Parathyroid adenoma (tissue), 2 donors: ENCODE data around the gene PHYHD1.

Experiments used
- H2AFZ ChIP-seq: fragments of 300-600 bp; sonication (generic); one replicate; pipeline ENCODE4 v1.7.0; 2017; ENCODE audit warnings: antibody characterized with exemption, mild to moderate bottlenecking
- H3K27ac ChIP-seq: fragments of 300-600 bp; sonication (generic); one replicate; pipeline ENCODE4 v1.7.0; 2017
- H3K27me3 ChIP-seq: fragments of 300-600 bp; sonication (generic); one replicate; pipeline ENCODE4 v1.7.0; 2017; ENCODE audit warnings: low read length; ENCODE audit not compliant: control insufficient read depth, insufficient read depth
- H3K36me3 ChIP-seq: fragments of 300-600 bp; sonication (generic); one replicate; pipeline ENCODE4 v1.7.0; 2017; ENCODE audit warnings: low read length; ENCODE audit not compliant: control insufficient read depth, insufficient read depth
- H3K4me1 ChIP-seq: fragments of 300-600 bp; sonication (generic); one replicate; pipeline ENCODE4 v1.7.0; 2017; ENCODE audit warnings: control low read depth
- H3K4me2 ChIP-seq: fragments of 300-600 bp; sonication (generic); one replicate; pipeline ENCODE4 v1.7.0; 2017; ENCODE audit warnings: low read length
- H3K4me3 ChIP-seq: fragments of 300-600 bp; sonication (generic); one replicate; pipeline ENCODE4 v1.7.0; 2017; ENCODE audit warnings: low read depth, low read length
- H3K79me2 ChIP-seq: fragments of 300-600 bp; sonication (generic); one replicate; pipeline ENCODE4 v1.7.0; 2017; ENCODE audit warnings: control low read depth
- H3K9ac ChIP-seq: fragments of 300-600 bp; sonication (generic); one replicate; pipeline ENCODE4 v1.7.0; 2017; ENCODE audit warnings: mild to moderate bottlenecking
- H3K9me3 ChIP-seq: fragments of 300-600 bp; sonication (generic); one replicate; pipeline ENCODE4 v1.7.0; 2017; ENCODE audit warnings: low read length; ENCODE audit not compliant: control insufficient read depth
- TF ChIP-seq, protein P1 (sequence below): fragments of 300-600 bp; sonication (generic); IDR thresholded peaks from one replicate; pipeline ENCODE4 v1.7.0; 2017; ENCODE audit warnings: antibody characterized with exemption, mild to moderate bottlenecking
- donor health status: primary hyperparathyroidism.

Gene PHYHD1

DNA sequence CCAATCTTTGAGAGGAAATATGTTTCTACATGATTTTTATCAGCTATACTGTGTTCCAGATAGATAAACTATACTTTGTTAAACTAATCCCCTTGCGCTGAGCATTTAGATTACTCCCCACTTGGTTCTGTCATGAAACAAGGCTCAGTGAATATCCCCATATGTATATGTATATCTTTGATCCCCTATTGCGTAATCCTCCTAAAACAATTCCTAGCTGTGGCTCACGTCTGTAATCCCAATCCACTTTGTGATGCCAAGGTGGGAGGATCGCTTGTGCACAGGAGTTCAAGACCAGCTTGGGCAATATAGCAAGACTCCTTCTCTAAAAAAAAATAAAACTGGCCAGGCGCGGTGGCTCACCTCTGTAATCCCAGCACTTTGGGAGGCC lies 2.7 kb downstream of the PHYHD1 start:
- Histone ChIP-seq H3K4me2 (no peak overlapping the region), H3K4me1 (no peaks in the 10 kb centered on the region), H3K27me3 (no peaks in the 10 kb centered on the region), H3K9ac (no peak overlapping the region), H3K79me2 (no peaks in the 10 kb centered on the region), H3K27ac (no peak overlapping the region), H3K4me3 (no peak overlapping the region), H2AFZ (no peak overlapping the region), H3K36me3 (no peaks in the 10 kb centered on the region), H3K9me3 (no peaks in the 10 kb centered on the region)
- TF ChIP-seq, protein P1, sequence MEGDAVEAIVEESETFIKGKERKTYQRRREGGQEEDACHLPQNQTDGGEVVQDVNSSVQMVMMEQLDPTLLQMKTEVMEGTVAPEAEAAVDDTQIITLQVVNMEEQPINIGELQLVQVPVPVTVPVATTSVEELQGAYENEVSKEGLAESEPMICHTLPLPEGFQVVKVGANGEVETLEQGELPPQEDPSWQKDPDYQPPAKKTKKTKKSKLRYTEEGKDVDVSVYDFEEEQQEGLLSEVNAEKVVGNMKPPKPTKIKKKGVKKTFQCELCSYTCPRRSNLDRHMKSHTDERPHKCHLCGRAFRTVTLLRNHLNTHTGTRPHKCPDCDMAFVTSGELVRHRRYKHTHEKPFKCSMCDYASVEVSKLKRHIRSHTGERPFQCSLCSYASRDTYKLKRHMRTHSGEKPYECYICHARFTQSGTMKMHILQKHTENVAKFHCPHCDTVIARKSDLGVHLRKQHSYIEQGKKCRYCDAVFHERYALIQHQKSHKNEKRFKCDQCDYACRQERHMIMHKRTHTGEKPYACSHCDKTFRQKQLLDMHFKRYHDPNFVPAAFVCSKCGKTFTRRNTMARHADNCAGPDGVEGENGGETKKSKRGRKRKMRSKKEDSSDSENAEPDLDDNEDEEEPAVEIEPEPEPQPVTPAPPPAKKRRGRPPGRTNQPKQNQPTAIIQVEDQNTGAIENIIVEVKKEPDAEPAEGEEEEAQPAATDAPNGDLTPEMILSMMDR = no peak

DNA sequence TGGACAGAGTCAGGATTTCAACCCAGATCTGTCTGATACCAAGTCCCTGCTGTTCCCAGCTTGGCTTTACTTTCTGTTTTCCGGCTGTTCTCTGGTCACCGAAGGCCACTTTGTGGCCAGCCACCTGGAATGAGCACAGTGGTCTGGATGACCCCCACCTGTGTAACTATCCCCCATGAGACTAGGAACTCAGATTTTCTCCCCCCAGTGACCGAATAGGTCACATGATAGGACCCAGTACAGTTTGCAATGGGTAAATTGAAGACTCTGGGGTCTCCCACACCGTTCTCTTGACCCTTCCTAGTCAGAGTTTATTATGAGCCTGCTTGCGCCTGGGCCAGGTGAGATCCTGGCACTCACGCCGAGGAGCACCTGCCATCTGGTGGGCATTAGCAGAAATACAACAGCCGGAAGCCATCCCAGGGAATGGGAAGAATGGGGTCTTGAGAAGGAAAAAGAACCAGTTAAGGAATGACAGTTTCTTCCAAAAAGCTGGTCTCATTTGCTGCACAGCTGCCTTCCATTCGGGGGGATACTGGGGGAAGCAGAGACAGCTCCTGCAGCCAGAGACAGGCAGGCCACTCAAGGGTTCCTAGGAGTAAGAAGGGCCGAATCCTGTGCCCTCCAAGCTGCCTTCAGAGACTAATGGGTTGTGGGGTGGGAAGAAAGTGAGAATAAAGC lies 7.1 kb downstream of the PHYHD1 start:
- no peaks in the 10 kb centered on the region for H3K36me3 ChIP-seq
- no peaks in the 10 kb centered on the region for H3K4me1 ChIP-seq
- TF ChIP-seq, protein P1 = peak; percentile 79
- no peaks in the 10 kb centered on the region for H3K79me2 ChIP-seq
- H3K4me3 ChIP-seq = no peak overlapping the region
- no peak overlapping the region for H3K27ac ChIP-seq
- no peaks in the 10 kb centered on the region for H3K27me3 ChIP-seq
- peak overlapping the region; percentile 15 for H2AFZ ChIP-seq
- H3K4me2 ChIP-seq = no peak overlapping the region
- H3K9me3 ChIP-seq = no peaks in the 10 kb centered on the region
- H3K9ac ChIP-seq = no peak overlapping the region

DNA sequence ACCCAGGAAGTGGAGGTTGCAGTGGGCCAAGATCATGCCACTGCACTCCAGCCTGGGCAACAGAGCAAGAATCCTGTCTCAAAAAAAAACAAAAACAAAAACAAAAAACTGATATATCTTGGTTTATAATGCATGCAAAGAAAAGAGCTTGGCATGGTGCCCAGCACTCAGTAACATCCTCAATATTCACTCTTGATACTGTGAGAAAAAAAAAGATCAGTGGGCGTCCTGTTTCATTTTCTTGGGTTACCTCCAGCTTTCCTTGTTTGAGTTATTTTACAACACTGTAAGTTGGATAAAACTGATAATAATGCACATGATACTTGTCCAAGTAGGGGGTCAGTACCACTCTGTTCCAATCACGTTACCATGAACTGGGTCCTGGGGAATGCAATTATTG lies 7.8 kb downstream of the PHYHD1 start:
- Histone ChIP-seq H3K27ac (no peak overlapping the region), H3K4me1 (no peaks in the 10 kb centered on the region), H3K9me3 (no peaks in the 10 kb centered on the region), H2AFZ (no peak overlapping the region), H3K36me3 (no peaks in the 10 kb centered on the region), H3K9ac (no peak overlapping the region), H3K4me3 (no peak overlapping the region), H3K79me2 (no peaks in the 10 kb centered on the region), H3K27me3 (no peaks in the 10 kb centered on the region), H3K4me2 (no peak overlapping the region)
- TF ChIP-seq, protein P1 = no peak

DNA sequence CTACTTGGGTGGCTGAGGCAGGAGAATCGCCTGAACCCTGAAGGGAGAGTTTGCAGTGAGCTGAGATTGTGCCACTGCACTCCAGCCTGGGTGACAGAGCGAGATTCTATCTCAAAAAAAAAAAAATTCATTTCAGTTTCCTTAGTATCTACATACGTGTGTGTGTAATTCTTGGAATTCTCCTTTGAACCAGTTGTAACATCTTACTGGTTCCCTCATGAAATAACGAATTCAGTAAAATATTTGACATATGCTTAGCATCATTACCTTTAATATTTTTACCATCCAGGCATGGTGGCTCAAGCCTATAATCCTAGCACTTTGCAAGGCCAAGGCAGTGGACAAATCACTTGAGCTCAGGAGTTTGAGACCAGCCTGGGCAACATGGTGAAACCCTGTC lies 8.8 kb downstream of the PHYHD1 start:
- H3K4me2 ChIP-seq = no peak overlapping the region
- no peak overlapping the region for H3K4me3 ChIP-seq
- H2AFZ ChIP-seq = no peak overlapping the region
- H3K79me2 ChIP-seq = no peaks in the 10 kb centered on the region
- H3K4me1 ChIP-seq = no peaks in the 10 kb centered on the region
- H3K27me3 ChIP-seq = no peaks in the 10 kb centered on the region
- H3K9me3 ChIP-seq = no peaks in the 10 kb centered on the region
- no peak overlapping the region for H3K27ac ChIP-seq
- TF ChIP-seq, protein P1 = no peak
- H3K9ac ChIP-seq = no peak overlapping the region
- H3K36me3 ChIP-seq = no peaks in the 10 kb centered on the region

DNA sequence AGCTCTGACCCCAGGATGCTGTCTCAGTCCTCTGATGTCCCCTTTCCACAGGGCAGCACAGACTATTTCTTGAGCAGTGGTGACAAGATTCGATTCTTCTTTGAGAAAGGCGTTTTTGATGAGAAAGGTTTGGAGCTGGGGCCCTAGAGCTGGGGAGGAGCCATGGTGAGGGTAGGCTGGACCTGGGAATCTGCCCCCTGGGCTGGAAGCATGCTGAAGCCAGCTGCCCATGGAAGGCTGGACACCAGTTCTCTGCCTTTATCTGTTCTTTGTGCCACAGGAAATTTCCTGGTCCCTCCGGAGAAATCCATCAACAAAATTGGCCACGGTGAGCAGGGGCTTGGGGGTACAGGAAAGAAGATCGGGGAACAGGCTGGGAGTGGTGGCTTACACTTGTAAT lies 12.9 kb downstream of the PHYHD1 start:
- no peaks in the 10 kb centered on the region for H3K4me1 ChIP-seq
- H3K36me3 ChIP-seq = no peaks in the 10 kb centered on the region
- no peak overlapping the region for H2AFZ ChIP-seq
- H3K4me2 ChIP-seq = no peak overlapping the region
- no peaks in the 10 kb centered on the region for H3K9me3 ChIP-seq
- no peak overlapping the region for H3K9ac ChIP-seq
- no peaks in the 10 kb centered on the region for H3K79me2 ChIP-seq
- H3K27me3 ChIP-seq = no peaks in the 10 kb centered on the region
- no peak overlapping the region for H3K4me3 ChIP-seq
- no peak overlapping the region for H3K27ac ChIP-seq
- TF ChIP-seq, protein P1 = no peak
